H1 (cell line): ENCODE data around the gene TMPRSS13.

ENCODE experiments used
- GABPA ChIP-seq: IDR thresholded peaks from 2 replicates; pipeline ENCODE4 v1.6.1; 2011; ENCODE audit warnings: mild to moderate bottlenecking, low read length, moderate library complexity, borderline replicate concordance; ENCODE audit not compliant: insufficient read depth
- POLR2A ChIP-seq, 2 experiments: IDR thresholded peaks; 1 replicate in 1 of 2; 2 replicates in 1 of 2; pipeline ENCODE4 v1.6.1; 2011; ENCODE audit warnings: low read depth in 2 of 2, low read length in 2 of 2, mild to moderate bottlenecking in 2 of 2; ENCODE audit errors: control extremely low read depth in 1 of 2

DNA sequence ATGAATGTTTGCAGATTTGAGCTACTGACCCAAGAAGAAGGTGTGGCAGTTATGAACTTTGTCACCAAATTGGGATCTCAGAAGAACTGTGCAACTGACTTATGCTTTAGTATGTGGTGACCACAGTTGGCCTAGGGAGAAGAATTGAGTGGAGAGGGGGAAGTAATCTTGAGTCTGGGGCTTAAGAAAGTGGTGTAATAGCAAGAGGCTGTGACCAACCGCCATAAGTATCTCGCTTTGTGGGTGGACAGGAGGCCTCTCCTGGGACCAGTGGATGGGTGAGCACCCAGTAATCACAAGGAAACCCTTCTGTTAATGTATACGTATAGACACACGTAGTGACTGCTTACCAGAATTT is 44.3 kb upstream of the TMPRSS13 start:
- TF ChIP-seq POLR2A (IDR thresholded peaks at IDR 0.05; ENCODE audit: control extremely low read depth in 1 of 2, low read depth in 2 of 2, low read length in 2 of 2) (no peak), GABPA (no peak)
